Astrocyte of the spinal cord (primary cell): ENCODE data around the gene TMED4.
A peak's percentile ranks its signal among the peaks of the same experiment; 100 is the strongest.

ENCODE experiments used
- DNase-seq: peaks from one replicate; pipeline ENCODE4 v3.0.0; 2011; ENCODE audit warnings: low read depth, low spot score
- H3K4me3 ChIP-seq: 2 replicates; pipeline ENCODE4 v1.5.1; 2011; ENCODE audit warnings: low read depth, mild to moderate bottlenecking, low read length, moderate library complexity
- CTCF ChIP-seq: IDR thresholded peaks from 2 replicates; pipeline ENCODE4 v1.5.1; 2012; ENCODE audit warnings: low read depth, mild to moderate bottlenecking, low read length, inconsistent platforms
- in situ Hi-C: cut with HindIII; loops from 2 replicates; pipeline ENCODE4 v1.10.0; 2017; ENCODE audit warnings: low sequenced_read_pairs

TMED4 gene

GRCh38 chr7:44535348-44536064 lies 46.5 kb downstream of the TMED4 start:
- in situ Hi-C loops, result no loop called here
- DNase-seq, result no peak
- TF ChIP-seq CTCF, result no peak
- no peak overlapping the region for H3K4me3 ChIP-seq

DNA sequence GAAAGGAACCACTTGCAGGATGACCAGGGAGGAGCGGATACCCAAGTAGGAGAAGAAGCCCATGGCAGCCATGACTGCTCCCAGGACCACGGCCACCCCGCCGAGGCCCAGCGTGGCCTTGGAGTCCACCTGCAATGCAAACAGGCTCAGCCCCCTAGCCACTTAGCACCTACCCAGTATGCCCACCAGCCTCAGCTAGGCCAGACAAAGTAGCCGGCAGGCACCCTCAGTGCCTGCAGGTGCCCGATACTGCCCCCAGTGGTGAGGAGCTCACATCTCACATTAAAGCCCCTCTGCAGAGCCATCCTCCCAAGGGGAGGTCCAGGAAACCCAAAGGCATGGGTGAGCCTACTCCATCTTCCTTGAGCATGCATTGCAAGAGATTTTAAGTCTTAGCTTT lies 47.5 kb downstream of the TMED4 start:
- peak; percentile 62 for TF ChIP-seq CTCF
- in situ Hi-C loops, result no loop called here
- peak; percentile 6 for DNase-seq
- H3K4me3 ChIP-seq, result no peak overlapping the region

GRCh38 chr7:44534087-44534486 lies 47.9 kb downstream of the TMED4 start:
- no peak for TF ChIP-seq CTCF
- in situ Hi-C loops, result no loop called here
- H3K4me3 ChIP-seq, result no peak overlapping the region
- no peak for DNase-seq

DNA sequence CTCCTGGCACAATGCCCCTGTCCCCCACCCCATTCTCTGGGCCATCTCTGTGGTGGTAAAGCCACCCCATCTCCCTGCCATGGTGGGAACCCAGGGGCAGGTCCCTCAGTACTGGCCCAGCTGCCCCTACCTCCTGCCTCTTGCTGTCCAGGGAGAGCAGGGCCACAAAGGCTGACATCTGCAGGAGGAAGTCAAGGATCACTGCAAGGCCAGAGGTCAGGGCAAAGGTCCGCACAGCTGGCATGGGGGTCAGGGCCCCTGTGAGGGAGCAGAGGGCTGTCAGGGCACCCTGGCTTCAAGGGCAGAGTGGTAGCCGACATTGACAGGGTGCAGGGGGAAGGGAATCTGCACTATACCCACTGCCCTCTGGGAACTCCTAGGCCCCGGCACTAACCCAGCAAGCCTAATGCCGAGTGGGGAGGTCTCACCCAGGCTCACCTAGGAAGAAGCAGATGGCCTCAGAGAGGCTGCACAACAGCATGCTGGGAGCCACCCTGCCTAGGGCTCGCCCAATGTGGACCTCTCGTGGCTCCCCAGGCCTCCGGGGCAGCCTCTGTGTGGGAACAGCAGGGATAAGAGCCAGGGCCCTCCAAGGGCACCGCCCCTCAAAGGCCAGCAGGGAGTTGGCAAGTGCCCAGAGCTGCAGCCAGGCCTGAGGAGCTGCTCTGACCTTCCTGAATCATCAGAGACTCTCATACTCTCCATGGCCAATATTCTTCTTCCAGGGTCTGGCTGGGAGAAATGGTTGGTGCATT lies 48.6 kb downstream of the TMED4 start:
- H3K4me3 ChIP-seq, result no peak overlapping the region
- DNase-seq, result peak; percentile 9
- in situ Hi-C loops, result no loop called here
- TF ChIP-seq CTCF, result no peak

DNA sequence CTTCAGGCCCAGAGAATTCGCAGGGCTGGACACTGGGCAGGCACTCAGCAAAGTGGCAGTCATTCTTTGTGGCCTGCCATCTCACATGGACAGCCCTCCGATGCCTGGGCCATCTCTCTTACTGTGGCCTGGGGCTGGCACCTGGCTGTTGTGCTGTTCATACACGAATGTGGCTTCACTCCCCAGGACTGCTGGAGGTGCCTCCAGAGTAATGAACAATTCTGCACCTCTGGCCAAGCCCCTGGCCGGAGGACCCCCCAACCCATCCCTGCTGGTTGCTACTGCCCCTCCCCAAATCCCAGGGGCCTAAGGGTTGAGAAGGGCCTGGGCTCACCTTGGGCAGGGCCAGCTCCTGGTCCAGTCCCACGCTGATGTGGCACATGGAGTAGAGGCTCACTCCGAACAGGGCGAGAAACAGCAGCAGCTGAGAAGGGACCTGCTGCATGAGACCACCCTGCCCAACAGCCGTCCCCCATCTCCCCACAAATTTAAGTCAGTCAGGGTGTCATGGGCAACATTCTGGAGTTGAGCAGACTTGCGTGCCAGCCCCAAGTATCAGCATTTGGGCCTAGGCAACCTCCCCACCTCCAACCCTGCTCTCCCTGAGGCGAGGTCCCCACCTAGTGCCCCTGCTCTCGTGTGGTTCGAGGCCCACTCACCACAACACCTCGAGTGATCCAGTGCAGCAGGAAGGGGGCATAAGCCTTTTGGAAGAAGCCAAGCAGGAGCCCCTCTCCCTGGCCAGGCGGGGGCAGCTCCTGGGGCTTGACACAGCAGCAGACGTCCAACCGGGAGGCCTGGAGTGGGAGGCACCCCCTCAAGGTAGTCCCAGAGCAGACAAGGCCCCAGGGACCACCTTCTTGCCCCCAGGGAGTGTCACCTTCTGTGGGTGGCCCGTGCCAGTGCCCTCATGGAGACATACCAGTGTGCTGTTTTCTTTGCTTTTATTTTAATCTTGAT lies 50.3 kb downstream of the TMED4 start:
- no peak for TF ChIP-seq CTCF
- H3K4me3 ChIP-seq, result no peak overlapping the region
- in situ Hi-C loops, result no loop called here
- no peak for DNase-seq

GRCh38 chr7:44530990-44531389 lies 51.0 kb downstream of the TMED4 start:
- TF ChIP-seq CTCF, result no peak
- in situ Hi-C loops, result no loop called here
- no peak overlapping the region for H3K4me3 ChIP-seq
- no peak for DNase-seq
